GM18873 (cell line): ENCODE results near the gene SLC1A2.
A peak's percentile ranks its signal among the peaks of the same experiment; 100 is the strongest.

ENCODE experiments used
- ATAC-seq: cut with Tn5 transposase; IDR thresholded peaks from one replicate; pipeline ENCODE4 v1.9.1; 2021; ENCODE audit warnings: mild to moderate bottlenecking, moderate library complexity, moderate number of reproducible peaks; ENCODE audit not compliant: unreplicated experiment, low FRiP score

SLC1A2 gene

DNA sequence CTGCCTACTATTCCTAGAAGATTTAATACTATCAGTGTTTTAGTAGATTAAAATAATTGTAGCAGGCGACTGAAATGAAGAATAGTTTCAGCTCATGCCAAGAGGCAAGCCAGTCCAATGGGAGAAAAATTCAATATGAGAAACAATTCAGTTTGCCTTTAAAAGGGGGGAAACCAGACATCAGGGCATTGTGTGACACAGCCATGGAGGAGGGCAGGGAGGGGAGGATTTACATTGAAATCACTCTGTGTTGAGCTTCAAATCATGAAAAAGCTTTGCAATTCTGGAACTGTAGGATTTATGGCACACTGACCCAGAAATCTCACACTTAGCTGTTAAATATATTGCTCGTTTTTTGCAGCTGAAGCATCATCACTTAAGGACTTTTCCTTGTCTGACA is 4.6 kb downstream of the SLC1A2 start:
- no peak for ATAC-seq

DNA sequence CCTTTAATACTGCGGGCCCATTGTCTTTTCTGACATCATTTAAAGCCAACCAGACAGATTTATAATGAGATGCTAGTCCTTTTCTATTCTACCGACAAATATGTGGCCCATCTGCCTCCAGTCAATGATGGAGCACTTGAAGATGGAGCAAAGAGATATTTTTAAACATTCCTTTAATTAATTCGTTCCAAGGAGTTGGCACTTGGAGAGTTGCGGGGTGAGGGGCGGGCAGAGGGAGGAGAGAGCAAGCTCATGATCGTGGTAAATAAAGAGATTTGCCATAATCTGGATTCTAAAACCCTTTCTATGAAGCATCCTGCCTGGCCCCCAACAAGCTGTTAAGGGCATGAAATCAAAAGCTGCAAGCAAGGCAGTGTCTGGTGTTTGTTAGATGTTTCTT is 5.0 kb downstream of the SLC1A2 start:
- no peak for ATAC-seq

DNA sequence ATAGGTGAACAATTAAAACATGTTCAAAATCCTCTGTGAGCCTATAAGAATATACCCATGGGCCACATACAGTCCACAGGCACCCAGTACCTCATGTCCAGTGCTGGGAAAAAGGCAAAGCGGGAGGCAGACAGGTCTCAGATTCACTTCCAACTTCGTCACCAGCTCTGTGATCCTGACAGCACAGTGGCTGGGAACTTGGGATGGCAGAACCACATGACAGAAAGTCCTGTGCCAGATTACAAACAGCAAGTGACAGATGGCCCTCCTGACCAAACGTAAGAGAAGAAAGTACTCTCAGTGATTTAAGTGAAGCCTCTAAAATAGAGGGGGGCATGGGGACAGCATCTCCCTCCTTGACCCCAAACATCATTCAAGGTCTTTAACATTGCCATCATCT is 5.8 kb downstream of the SLC1A2 start:
- ATAC-seq = no peak

DNA sequence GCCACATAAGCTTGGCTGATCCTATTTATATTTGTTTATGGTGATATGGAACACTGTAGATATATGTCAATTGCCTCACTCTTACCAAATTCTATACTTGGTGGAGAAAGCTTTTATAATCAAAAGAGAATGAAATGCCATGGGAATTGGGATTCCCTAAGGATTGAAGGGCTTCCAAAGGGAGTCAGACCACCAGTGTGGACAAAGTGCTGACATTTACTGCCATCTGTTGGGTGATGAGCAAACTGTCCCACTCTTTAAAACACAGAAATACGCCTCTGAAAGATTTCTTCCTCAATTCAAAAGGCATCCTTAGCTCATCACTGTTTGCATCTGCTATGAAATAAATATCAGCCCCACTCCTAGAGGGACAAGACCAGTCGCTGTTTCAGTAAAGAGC is 7.1 kb downstream of the SLC1A2 start:
- no peak for ATAC-seq

DNA sequence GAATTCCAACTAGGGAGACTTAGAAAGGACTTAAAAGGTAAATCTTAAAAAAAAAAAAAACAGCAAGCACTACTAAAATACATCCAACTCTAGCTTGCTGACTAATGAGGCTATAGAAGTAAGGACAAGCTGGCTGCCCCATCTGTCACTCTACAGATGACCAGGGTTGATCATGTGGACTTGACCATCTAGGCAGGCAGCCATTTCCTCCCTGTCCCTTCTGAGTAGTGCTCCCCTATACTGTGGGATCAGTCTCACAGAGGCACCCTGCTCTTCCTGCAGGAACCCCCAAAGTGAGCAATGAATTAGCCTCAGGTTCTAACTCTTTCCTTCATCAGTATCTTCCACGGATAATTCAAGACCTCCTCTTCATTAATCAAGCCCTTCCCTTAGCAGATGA is 12.3 kb downstream of the SLC1A2 start:
- no peak for ATAC-seq

DNA sequence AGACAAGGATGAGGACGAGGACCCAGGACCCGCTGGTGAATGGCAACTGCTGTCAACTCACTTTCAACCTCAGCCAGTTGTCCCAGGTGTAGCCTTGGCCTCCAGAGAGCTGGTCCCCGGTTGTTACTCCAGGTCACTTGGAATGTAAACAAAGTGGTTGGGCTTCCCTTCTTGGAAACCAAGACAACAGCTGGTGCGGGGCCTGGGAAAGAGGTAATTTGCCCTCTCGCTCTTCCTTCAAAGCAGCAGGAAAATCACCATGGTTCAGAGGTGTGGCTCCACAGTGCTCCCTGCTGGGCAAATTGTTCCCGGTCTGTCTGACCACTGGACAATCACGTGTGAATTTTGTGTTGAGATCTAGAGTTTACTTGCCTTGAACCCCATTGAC is 15.0 kb downstream of the SLC1A2 start:
- no peak for ATAC-seq

DNA sequence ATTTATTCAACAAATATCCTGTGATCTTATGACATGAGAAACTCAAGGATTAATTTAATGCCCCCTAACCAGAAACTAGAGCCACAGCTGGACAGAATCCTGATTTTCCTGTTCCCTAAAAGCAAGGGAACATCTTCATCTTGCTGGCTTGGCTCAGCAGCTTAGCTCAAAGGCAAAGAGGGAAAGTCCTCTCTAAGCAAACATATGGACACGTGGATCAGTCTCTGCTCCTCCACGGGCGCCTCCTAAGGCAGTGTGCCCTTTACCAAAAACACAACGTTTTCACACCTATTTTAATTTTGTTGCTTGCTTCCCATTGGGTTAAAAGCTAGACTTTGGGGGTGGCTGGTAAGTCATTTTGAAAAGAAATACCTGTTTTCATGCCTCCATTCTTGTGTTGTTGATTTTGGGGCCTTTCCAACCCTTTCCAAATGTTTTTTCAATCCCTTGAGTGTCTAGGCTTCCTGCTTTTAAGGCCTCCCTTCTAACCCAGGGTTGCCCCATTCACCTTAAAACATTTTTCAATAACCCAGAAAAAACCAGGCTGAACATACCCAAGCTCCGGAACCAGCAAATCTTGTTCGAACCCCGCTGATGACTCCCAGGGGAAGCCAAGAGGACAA is 15.5 kb downstream of the SLC1A2 start:
- no peak for ATAC-seq

DNA sequence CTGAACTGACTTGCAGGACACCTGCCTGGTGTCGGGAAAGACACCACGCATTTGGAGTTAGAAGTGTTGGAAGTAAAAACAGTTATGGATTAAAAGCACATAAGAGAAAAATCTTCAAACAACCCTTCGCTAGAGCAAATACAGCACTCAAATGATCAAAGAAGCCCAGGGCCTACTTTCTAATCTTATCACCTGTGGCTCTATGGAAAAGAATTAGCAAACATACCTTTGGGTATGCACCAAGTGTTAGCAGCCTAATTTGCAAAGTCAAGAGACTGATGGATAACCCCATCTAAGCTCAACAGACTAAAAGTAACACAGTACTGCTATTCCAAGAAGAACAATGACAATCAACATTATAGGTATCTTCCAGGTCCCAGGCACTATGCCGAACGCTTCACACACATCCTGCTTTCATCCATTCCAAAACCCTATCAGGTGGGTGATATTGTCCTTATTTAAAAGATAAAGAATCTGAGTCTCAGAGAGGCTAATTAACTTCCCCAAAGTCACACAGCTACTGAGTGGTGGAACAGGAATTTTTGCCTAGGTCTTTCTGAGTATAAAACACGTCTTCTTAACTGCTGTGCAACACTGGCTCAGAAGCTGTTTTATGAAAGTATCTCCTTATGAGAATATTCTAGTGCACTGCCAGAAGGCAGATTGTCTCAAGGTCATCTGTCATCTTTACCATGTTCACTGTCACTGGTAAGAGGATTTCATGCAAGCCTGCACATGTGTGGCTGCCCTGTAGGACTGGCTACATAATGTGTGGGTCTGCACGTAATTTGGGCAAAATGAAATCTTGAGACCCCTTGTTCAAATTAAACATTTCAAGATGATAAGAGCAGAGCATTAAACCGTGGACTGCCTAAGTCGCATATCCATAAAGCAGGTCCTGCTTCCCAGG is 16.4 kb downstream of the SLC1A2 start:
- ATAC-seq = no peak

DNA sequence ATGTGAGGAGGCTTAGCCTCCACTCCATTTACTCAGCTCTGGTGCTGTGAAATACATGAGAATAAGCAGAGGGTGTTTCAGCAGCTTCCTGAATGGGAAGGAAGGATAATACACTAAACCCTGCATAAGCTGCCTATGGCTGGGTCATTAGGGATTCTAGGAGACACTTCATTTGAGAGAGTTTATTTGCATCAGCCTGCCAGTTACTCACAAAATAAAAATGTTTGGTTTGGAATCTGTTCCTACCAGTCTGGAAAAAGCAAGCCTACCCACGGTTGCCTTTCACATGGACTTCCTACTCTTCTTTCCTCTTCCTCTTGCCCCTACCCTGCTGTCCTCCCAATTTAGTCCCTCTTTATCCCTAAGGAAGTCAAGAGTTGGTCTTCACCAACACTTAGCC is 20.5 kb downstream of the SLC1A2 start:
- no peak for ATAC-seq

DNA sequence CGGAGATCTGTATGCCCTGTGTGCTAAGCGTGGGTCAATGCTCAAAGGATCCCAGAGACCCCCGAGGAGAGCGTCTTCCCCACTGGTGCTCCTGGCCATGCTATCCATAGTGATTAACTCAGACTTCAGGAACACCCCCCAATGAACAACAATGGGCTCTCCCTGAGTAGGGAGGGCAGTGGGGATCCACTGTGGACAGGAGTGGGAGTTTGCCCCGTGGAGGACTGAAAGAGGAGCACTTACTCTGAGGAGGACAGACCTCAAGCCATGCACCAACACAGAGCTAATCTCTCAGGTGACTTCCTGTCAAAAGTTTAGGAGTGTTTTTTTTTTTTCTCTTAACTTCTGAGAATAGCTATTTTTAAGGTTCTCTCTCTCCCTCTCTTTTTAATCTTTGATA is 24.4 kb downstream of the SLC1A2 start:
- ATAC-seq = no peak

DNA sequence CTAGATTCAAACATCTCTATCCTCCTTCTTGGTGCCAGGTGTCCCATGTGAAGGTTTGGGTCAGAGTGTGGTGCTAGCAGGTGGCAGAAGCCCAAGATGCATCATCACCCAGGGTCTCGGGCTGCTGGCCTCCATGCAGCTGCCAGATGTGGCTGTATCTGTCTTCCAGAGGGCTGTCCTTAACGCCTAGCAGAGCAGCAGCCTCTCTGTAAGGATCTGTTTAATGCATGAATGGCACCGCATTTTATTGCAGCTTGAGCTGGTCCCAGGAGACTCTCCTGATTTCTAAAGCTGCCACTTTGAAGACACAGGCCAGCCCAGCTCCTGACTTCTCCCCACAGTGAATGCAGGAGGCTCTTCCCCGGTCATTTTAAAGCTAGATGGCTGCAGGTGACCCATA is 26.3 kb downstream of the SLC1A2 start:
- ATAC-seq = no peak

DNA sequence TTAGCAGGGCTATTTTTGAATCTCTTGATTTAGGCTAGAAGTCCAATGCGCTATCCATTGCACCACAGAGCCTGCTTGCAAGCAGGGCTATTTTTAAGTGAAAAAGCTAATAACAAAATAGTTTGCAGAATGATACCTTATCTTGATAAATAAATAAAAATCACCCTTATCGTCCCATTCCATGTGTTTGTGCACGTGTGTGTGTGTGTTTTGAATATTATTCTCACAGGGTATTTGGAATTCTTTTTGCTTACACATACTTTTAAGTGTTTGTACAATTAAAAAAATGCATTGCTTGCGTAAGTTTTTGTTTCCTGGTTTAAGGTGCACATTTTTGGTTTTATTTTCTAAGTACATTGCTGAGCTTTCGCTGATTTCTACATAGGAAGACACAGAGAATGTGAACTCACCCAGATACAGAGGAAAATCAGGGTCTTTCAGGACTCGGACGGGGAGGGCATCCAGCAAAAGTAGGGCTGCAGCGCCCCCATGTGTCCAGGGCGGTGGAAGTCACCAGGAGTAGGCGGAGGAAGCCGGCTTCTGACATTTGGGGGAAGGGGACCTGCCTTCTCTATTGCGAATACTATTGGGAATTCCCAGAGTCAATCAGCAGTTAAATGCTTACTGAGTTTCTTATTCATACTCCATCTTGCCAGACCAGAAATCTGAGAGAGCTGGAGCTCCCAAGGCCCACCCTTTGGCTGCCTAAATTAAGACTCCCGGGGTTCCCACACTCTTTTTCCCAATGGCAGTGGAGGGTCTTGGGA is 27.3 kb downstream of the SLC1A2 start:
- ATAC-seq = no peak

DNA sequence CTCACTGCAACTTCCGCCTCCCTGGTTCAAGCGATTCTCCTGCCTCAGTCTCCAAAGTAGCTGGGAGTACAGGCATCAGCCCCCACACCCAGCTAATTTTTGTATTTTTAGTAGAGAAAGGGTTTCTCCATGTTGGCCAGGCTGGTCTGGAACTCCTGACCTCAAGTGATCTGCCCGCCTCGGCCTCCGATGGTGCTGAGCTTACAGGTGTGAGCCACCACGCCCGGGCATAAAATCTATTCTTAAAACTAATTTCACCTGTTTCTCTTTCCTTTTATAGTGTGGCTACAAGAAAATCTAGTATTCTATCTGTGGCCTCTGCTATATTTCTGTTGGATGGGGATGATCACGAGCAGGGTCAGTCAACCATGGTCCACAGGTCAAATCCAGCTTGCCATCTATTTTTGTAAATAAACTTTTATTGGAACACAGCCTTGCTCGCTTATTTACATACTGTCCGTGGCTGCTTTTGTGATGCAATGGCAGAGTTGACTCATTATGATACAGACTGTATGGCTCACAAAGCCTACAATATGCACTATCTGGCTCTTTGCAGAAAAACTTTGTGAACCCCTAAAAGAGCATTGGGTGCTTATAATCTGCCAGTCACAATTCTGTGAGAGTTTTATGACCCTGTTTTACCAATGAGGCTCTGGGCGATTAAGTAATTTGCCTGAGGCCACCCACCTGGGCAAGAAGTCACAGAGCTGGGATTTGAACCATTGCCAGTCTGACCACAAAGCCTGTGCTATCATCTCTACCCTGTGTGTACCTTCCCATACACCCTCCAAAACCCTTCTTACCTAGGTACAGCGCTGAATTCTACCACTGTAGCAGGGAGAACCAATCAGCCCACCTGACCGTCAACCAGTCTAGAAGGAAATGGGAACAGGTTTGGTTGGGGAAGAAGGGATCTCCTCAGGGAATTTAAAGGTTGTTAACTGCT is 28.3 kb downstream of the SLC1A2 start:
- ATAC-seq = peak; percentile 65

DNA sequence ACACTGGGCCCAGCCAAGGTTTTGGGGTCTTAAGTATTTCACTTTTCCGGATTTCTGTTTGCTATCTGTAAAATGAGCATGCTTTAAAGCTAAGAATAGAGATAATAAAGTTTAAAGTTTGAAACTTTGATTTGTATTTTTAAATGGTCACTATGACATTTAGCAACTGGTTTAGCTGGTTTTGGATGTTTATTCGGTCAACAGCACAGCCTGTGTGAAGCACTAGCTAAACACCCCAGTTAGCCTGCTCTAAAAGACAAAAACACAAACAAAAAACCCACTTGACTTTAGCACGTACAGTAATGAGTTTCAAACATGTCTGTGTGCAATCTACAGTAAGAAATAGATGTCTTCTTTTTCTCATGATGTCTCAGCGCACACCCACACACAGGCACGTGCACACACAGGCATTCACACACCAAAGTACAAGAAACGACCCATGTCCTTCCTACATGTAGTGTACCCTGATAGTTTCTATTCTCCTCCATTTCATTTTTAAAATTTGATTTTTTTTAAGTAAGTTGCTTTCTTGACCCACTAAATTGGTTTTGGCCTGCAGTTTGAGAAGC is 29.4 kb downstream of the SLC1A2 start:
- no peak for ATAC-seq

DNA sequence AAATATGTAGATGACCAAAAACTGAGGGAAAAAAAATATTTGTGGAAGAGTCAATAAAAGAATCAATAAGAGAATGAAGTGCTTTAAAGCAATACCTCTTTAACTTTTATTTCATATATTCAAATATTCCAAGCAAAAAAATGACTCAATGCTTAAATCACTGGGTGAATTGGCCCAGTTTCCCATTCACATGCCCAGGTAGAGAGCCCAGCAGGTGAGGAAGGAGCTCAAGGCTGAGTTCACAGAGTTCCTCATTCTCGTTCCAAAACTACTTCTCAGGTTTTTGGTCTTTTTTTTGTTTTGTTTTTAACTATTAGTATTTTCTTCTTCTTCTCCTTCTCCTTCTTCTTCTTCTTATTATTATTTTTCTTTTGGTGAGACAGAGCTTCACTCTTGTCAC is 30.2 kb downstream of the SLC1A2 start:
- ATAC-seq = no peak

DNA sequence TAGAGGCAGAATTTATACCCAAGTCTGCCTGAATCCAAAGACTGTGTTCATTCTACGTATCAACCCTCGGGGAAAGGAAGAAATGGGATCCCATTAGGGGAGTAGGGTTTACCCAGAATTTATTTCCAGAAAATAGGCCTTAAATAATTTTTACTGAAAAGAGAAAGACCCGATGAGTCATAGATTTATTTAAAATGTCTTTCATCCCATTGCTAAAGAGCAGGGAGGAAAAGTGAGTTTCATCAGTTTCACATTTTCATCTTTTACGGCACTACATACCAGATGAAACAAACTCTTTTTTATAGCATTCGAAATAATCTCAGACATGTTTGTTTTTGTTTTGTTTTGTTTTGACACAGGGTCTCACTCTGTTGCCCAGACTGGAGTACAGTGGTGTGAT is 31.3 kb downstream of the SLC1A2 start:
- no peak for ATAC-seq

DNA sequence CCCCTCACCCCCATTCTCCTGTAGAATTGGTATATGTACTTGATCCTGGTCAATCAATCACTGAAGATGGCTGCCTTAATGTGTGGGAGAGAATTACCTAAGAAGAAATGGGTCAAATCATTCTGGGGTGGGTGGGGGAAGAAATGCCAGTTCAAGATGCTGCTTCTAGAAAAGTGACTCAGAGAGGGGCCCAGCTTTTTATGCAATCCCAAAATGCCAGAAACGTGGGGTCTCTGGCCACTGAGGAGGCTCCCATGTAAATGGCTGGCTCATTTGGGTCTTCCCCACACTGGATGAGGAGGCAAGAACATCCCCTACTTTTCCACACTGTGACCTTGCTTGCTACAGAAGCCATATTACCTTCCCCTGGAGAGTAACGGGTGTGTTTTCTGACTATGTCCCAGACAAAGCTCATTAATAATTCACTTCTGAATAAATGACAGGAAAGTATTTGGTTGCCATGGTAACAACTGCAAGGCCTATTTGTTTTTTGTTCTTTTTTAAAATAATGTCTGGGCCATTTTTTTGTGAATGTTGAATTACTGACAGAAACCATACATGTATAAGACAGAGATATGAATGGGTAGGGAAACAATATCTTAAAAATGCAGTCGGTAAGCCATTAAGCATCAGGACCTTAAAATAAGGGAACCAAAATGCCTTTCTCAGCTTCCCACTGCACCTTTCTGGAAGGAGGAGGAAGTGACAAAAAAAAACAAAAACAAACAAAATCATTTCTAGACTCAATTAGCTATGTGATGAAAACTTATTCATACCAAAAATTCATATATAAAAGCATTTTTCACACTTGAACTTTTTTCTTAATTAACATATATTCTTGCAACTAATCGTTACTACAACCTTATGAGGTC is 32.0 kb downstream of the SLC1A2 start:
- ATAC-seq = no peak

DNA sequence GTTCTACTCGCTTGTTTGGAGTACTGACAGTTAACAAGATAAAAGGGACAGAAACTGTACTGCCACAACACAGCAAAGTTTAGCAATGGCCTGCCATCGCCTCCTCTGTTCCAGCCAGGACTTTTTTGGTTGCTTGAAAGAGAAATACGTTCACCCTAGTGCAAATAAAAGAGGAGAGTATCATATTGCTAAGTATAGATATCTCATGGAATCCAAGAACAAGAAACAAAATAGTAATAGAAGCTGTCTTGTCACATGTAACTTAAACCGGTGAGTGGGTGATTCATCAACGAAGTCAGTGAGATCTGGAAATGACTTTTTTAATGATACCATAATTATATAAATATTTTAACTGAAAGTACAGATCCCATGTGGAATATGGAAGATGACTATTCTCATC is 35.4 kb downstream of the SLC1A2 start:
- ATAC-seq = no peak

DNA sequence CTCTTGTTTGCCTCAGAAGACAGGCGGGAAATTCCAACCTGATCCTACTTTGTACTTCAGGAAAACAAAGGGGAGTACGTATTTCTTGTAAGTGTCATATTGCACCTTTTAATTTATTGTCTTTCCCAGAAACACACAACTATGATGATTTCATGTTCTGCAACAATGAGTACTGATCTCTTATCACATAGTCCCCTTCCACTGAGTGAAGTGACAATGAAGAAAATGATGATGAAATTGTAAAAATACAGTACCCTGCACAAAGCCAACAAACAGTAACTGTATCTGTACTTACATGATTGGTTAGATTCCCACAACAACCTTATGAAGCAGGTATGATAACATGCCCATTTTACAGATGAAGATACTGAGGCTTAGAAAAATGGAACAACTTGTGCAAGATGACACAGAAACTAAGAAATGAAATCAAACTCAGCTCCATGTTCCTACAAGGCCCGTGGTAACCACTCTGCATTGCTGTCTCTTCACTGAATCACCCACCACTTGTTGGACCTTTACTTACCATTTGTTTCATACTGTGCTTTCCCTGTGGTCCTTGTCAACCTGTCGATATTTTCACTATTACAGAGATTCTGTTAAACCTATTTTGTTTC is 37.5 kb downstream of the SLC1A2 start:
- no peak for ATAC-seq
